GM21528 (cell line): Measurements from ENCODE around the gene C18orf63.
"Not testable (repeated sequence)": the region's sequence is repeated elsewhere in the genome, so short reads cannot be mapped to it uniquely, and the experiment has no call there.

Experiments used
- ATAC-seq: cut with Tn5 transposase; IDR thresholded peaks from one replicate; pipeline ENCODE4 v1.9.1; 2021; ENCODE audit warnings: mild to moderate bottlenecking, moderate library complexity; ENCODE audit not compliant: unreplicated experiment, low FRiP score

C18orf63 gene

GRCh38 chr18:74326231-74326630, 10.6 kb downstream of the C18orf63 start:
- ATAC-seq, result no peak

DNA sequence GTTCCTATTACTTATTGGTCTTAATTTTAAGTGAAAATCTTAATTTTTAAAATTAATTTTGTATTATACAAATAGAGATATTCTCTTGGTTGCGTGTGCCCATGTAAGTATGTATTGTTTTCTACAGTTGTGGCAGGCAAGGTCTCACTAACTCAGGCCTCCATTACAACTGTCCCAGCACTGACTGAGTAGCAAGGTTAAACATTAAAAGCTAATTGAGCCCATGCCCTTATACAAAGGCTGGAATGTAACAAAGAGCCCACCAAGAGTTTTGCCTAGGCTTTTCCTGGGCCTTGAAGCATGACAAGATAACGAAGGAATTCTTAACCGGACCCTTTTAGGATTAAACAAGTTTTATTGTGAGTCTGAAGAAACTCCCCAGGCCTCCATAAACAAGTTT, 11.2 kb downstream of the C18orf63 start:
- not testable (repeated sequence) for ATAC-seq

DNA sequence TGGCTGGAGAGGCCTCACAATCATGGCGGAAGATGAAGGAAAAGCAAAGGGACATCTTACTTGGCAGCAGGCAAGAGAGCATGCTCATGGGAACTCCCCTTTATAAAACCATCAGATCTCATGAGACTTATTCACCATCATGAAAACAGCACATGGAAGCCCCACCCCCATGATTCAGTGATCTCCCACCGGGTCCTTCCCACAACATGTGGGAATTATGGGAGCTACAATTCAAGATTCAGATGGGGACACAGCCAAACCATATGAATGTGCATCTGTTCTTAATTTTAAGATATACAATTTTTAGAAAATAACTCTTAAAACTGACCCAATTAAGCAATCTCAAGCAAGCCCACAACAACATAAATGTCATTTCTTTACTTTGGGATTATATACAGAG, 12.6 kb downstream of the C18orf63 start:
- ATAC-seq, result no peak

DNA sequence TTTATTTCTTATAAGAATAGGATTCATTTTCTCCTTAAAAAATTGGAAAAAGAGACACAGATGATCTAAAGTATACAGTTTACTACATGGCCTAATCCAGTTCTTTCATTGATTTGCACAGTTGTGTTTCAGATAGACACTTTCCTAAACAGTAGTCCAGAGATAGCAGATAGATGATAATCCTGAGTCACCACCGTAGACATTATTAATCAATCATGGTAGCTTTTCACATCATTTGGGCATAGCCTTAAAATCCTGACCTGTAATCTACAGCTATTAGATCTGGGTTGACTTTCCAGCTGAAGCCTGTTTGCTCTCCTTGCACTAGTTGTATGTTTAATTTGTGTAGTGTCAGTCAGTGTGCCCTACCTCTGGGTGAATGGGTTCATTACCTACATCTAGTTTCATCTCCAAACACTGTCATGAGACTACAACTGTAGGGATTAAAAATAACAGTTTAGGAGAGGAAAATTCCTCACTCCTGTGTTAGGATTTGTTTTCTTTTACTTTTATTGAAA, 14.1 kb downstream of the C18orf63 start:
- no peak for ATAC-seq

- ATAC-seq, result no peak
Measured at GRCh38 chr18:74331404-74331803, 15.8 kb downstream of the C18orf63 start.

DNA sequence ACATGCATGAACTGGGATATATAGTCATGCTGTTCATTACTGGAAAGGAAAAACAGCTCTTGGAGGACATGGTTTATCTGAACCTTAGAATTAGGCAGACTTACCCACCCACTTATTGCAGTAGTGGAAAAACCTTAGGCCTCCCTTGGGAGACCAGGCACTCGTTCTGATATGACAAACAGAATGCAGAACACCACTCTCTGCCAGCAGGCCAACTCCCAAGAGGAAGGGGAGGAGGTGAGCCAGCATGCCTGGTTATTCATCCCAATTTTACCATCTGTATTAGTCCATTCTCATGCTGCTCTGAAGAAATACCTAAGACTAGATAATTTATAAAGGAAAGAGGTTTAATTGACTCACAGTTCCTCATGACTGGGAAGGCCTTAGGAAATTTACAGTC, 17.5 kb downstream of the C18orf63 start:
- no peak for ATAC-seq

DNA sequence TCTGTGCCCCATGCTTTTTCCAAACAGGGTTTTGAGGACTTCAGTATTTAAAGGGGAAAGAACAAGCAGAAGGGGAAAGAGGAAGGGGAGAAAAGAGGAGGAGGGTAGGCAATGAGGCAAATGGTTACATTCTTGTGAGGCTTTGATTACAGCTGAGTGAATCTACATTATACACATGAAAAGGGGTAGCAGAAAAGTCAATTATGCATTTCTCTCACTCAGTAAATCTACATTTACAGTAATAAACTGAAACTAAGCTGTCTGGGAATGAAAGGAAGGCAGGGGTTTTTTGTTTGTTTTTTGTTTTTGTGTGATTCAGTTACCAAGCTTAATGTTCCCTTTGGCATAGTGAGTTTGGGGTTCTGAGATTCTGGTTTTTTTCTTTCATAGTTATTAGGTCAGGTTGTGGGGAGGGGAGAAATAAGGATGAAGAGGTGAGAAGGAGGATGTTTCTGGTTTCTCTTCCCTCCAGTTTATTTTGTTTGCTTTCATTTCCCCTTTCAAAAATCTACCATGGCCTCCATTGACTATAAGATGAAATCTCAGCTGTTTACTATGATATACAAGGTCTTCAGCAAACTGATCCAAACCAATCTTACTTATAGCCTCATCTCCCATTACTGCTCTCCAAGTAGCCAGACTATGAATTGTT, 18.7 kb downstream of the C18orf63 start:
- ATAC-seq, result no peak

DNA sequence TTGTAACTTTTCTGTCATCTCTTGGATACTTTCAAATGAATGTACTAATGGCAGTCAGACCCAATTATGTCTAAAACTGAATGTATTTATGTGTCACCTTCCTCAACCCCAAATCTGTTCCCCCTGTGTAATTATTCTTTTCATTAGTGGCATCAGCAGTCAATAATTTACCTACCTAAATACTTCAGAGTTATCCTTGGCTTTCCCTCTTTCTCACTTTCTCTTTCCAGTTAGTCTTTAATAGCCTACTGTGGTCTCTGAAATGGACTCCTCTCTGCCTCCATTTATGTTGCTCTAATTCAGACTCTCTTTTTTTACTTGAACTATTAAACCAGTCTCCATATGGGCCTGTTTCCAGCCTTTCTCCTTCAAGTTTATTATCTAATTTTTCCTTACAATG, 21.0 kb downstream of the C18orf63 start:
- no peak for ATAC-seq

- ATAC-seq, result no peak
Measured at GRCh38 chr18:74337155-74337911, 21.7 kb downstream of the C18orf63 start.

DNA sequence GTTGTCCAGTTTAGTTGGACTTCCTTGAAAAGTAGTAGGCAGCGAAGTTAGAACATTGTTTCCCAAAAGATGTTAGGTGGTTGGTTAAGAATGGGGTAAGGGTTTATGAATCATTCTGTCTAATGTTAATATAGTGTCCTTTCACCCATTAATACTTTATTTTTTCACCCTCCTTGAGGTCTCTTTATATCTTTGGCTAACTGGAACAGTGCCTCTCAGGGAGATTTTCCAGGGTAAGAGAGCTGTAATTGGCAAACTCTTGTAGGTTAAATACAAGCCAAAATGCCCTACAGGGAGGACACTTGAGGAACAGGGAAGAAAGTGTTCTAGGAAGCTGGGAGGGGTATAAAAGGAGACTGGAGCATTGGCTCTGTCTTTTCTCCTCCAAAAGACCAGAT, 22.3 kb downstream of the C18orf63 start:
- no peak for ATAC-seq

- ATAC-seq, result no peak
Measured at GRCh38 chr18:74342416-74343043, 26.9 kb downstream of the C18orf63 start.

- no peak for ATAC-seq
Measured at GRCh38 chr18:74346206-74346605, 30.6 kb downstream of the C18orf63 start.

- no peak for ATAC-seq
Measured at GRCh38 chr18:74348581-74348980, 32.9 kb downstream of the C18orf63 start.

DNA sequence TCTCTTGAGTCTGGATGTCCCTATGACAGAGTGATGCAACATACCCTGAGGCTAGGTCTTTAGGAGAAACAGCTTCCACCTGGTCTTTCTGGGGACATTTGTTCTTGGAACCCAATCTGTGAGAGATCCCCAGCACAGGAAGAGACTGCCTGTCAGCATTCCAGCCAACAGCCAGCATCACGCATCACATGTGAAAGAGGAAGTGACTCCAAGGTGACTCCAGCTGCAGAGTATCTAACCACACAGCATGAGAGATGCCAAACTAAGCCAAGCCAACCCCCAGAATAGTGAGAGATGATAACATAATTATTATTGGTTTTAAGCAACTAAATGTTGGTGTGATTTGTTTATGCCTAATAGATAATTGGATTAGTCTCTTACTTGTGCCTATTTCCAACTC, 35.7 kb downstream of the C18orf63 start:
- peak; percentile 56 for ATAC-seq

DNA sequence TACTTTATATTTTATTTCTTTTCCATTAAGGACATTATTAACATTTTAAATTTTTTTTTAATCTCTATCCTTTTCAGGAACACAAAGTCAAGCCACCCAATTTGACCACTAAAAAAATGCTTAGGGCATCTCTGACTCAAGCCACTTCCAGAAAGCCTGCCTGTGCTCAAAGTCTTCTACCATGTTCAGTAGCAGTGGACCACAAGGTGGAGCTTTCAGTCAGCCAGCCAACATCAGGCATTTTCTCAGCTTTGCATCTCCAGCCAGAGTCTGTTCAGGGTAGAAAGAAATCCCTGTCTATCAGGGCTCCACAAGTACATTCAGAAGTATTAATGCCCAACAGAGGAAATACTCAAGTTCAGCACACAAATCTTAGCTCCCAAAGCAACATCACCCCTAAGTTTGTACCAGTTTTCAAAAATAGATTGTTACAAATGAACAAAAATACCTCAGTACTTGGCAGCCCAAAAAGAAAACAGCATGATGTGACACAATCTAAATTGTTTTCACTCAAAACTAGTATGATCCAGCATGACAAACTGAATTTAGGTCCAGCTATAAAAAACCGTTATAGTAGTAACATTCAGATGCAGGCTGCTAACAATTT, 37.6 kb downstream of the C18orf63 start:
- ATAC-seq, result peak; percentile 53

DNA sequence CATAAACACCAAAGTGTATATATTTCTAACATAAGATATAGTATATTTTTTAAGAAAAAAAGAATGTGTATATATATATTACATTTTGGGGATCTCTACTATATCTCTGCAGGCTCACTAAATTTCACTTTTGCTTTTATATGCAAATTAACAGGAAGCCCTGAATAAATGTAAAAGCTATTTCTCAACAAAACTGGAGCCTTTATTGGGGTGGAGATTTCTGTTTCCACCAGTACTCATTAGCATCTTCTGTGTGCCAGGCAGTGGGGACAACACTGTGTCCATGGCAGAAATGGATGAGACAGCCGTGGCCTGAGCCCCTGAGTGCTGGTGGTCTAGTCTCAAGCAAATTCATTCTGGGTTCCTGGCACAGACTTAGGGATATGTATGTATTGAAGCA, 41.3 kb downstream of the C18orf63 start:
- peak; percentile 72 for ATAC-seq

DNA sequence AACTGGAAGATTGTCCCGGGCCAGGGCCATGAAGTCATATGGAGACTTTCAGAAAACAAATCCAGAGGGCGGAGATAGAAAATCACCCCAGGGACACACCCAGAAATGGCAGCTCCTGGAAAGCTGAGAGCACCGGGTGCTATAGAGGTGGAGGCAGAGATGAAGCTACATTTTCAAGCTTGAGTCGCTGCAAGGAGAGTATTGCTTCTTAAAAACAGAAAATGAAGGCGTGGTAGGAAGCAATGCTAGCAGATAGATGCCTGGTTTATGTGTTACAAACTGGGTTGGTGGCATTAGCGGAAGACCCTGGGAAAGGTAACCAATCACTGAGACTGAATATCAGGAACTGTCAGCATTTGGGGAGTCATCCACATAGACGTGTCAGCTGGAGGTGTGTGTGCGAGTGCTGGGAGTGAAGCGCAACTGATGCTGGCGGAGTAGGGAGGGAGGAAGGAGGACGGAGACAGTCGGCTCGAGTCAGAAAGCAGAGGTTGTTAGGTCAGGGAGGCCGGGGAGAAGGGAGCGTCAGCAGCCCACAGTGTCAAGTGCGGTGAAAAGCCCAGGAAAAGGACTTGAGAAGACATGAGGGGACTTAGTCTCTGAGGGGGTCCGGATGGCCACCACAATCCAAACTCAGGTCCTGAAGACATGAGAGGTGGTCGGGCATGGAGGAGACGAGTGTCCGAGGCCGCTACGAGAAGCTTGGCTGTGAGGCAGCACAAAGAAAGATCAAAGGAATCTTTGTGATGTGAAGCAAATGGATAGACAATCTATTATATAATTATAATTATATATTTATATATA, 45.4 kb downstream of the C18orf63 start:
- no peak for ATAC-seq

GRCh38 chr18:74367905-74368304, 52.3 kb downstream of the C18orf63 start:
- ATAC-seq, result no peak

DNA sequence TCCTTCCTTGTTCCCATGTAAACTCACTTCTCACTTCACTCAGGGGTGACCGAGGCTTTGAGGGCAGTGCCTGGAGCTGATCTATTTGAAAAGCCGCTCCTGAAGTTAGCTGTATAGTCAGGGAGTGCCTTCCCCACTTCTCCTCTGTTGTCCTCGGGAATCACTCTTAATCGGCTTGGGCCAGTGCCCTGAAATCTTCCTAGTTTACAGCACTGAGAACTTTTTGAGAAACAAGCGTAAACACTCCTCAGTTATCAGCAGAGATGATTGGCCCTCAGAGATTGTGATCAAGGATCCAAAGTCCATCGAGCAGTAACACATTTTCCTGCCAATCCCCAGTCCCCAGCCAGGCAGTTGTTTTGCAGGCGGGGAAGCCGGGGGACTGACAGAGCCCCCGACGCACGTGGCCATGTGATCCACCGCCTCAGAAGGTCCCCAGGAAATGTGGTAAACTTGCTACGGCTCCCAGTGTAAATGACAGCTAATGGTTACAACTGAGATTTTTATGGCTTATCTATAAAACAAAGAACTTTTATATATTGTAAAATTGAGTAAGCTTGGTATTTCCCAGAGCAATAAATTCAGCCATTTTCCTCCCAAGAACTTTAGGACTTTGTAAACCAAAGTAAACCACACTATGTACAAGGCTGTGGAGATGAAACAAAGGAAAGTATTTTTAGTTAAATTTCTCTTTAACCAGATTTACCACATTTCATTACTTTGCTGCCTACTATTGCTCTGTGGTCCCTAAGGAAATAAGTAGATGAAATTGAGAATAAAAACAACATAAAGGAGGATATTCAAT, 53.5 kb downstream of the C18orf63 start:
- ATAC-seq, result no peak

- no peak for ATAC-seq
Measured at GRCh38 chr18:74370115-74370514, 54.5 kb downstream of the C18orf63 start.
